Neural cell (in vitro differentiated cells): ENCODE data around the gene COL6A5. TPM values are rescaled to one million over a fixed set of nuclear protein-coding genes. Genes with fewer than 3 reads are reported as not detected.

Experiments used
- H2AFZ ChIP-seq: fragments of 200-600, 300-800 bp; sonication (generic), shearing (Covaris generic); 2 replicates; pipeline ENCODE4 v1.6.0; 2014; ENCODE audit warnings: low read depth, mild to moderate bottlenecking, antibody characterized with exemption, low read length, moderate library complexity
- H3F3A ChIP-seq: fragments of 200-600 bp; shearing (Covaris generic); 2 replicates; pipeline ENCODE4 v1.6.1; 2016; ENCODE audit warnings: mild to moderate bottlenecking, moderate library complexity, mixed read lengths, antibody characterized with exemption, low read length; ENCODE audit not compliant: insufficient read depth, poor library complexity, severe bottlenecking
- H3K27ac ChIP-seq: fragments of 200-600, 300-800 bp; sonication (generic), shearing (Covaris generic); 2 replicates; pipeline ENCODE4 v1.5.1; 2014; ENCODE audit warnings: mild to moderate bottlenecking, low read length, moderate library complexity
- H3K27me3 ChIP-seq: fragments of 300-800, 200-600 bp; sonication (generic), shearing (Covaris generic); 2 replicates; pipeline ENCODE4 v1.6.0; 2014; ENCODE audit warnings: mild to moderate bottlenecking, low read depth, low read length, moderate library complexity; ENCODE audit not compliant: insufficient read depth
- H3K36me3 ChIP-seq: fragments of 300-800, 200-600 bp; sonication (generic), shearing (Covaris generic); 2 replicates; pipeline ENCODE4 v1.5.1; 2014; ENCODE audit warnings: mild to moderate bottlenecking, antibody characterized with exemption, low read length, moderate library complexity; ENCODE audit not compliant: insufficient read depth
- H3K4me2 ChIP-seq: fragments of 300-800, 200-600 bp; sonication (generic), shearing (Covaris generic); 2 replicates; pipeline ENCODE4 v1.6.0; 2014; ENCODE audit warnings: mild to moderate bottlenecking, low read length
- H3K4me3 ChIP-seq: fragments of 300-800, 200-600 bp; sonication (generic), shearing (Covaris generic); 2 replicates; pipeline ENCODE4 v1.5.1; 2014; ENCODE audit warnings: mild to moderate bottlenecking, low read length, moderate library complexity
- H3K79me2 ChIP-seq: fragments of 200-600 bp; shearing (Covaris generic); replicated peaks from 2 replicates; pipeline ENCODE4 v1.6.0; 2014; ENCODE audit warnings: mild to moderate bottlenecking, low read length, moderate library complexity; ENCODE audit not compliant: insufficient read depth
- H3K9ac ChIP-seq: fragments of 300-800, 200-600 bp; sonication (generic), shearing (Covaris generic); 2 replicates; pipeline ENCODE4 v1.6.1; 2016; ENCODE audit warnings: mild to moderate bottlenecking, low read length, mixed read lengths
- H3K9me2 ChIP-seq: fragments of 200-600 bp; shearing (Covaris generic); 2 replicates; pipeline ENCODE4 v1.6.1; 2016; ENCODE audit warnings: mild to moderate bottlenecking, low read length, mixed read lengths; ENCODE audit not compliant: insufficient read depth
- H3K9me3 ChIP-seq: fragments of 200-600, 300-800 bp; sonication (generic), shearing (Covaris generic); 2 replicates; pipeline ENCODE4 v1.6.1; 2016; ENCODE audit warnings: mild to moderate bottlenecking, mixed run types, low read length, moderate library complexity, mixed read lengths
- H4K20me1 ChIP-seq: fragments of 200-600 bp; shearing (Covaris generic); 2 replicates; pipeline ENCODE4 v1.6.1; 2016; ENCODE audit warnings: mild to moderate bottlenecking, mixed run types; ENCODE audit not compliant: insufficient read depth
- EP300 ChIP-seq: fragments of 450-650 bp; conservative IDR thresholded peaks from 2 replicates; pipeline ENCODE4 v1.6.1; 2014; ENCODE audit warnings: antibody characterized with exemption, mild to moderate bottlenecking, moderate library complexity; ENCODE audit not compliant: poor library complexity, severe bottlenecking
- EZH2 ChIP-seq: fragments of 200-600, 300-800 bp; shearing (Covaris generic), sonication (generic); IDR thresholded peaks from 2 replicates; pipeline ENCODE4 v1.6.1; 2014; ENCODE audit warnings: antibody characterized with exemption, low read length, borderline replicate concordance, mild to moderate bottlenecking; ENCODE audit not compliant: insufficient read depth, poor library complexity, severe bottlenecking
- MXI1 ChIP-seq: fragments of 450-650 bp; conservative IDR thresholded peaks from 2 replicates; pipeline ENCODE4 v1.6.1; 2014; ENCODE audit warnings: antibody characterized with exemption, mild to moderate bottlenecking; ENCODE audit not compliant: poor library complexity, severe bottlenecking
- POLR2AphosphoS5 ChIP-seq: IDR thresholded peaks from 2 replicates; pipeline ENCODE4 v1.6.1; 2012
- RAD21 ChIP-seq: fragments of 450-650 bp; conservative IDR thresholded peaks from 2 replicates; pipeline ENCODE4 v1.6.1; 2014; ENCODE audit warnings: antibody characterized with exemption, mild to moderate bottlenecking, moderate library complexity
- SMC3 ChIP-seq: fragments of 450-650 bp; conservative IDR thresholded peaks from 2 replicates; pipeline ENCODE4 v1.6.1; 2014; ENCODE audit warnings: antibody characterized with exemption, mild to moderate bottlenecking, moderate library complexity; ENCODE audit not compliant: poor library complexity
- TAF1 ChIP-seq: IDR thresholded peaks from 2 replicates; pipeline ENCODE4 v1.6.1; 2012; ENCODE audit warnings: low read depth
- polyA plus RNA-seq: library from polyadenylated mRNA; depleted of rRNA; stranded (reverse); fragments of >200 nt; gene quantifications from 2 replicates; pipeline ENCODE4 v1.2.3, GENCODE V29; 2014
- TF ChIP-seq, protein P1 (sequence below): fragments of 450-650 bp; IDR thresholded peaks from 2 replicates; pipeline ENCODE4 v1.5.1; 2014; ENCODE audit warnings: antibody characterized with exemption, mild to moderate bottlenecking, moderate library complexity; ENCODE audit not compliant: poor library complexity, severe bottlenecking
- TF ChIP-seq, protein P2 (sequence below): IDR thresholded peaks from 2 replicates; pipeline ENCODE4 v1.6.1; 2012; ENCODE audit warnings: borderline replicate concordance

Gene COL6A5
- polyA plus RNA-seq, 1 donor from 2014 or later, result not detected

DNA sequence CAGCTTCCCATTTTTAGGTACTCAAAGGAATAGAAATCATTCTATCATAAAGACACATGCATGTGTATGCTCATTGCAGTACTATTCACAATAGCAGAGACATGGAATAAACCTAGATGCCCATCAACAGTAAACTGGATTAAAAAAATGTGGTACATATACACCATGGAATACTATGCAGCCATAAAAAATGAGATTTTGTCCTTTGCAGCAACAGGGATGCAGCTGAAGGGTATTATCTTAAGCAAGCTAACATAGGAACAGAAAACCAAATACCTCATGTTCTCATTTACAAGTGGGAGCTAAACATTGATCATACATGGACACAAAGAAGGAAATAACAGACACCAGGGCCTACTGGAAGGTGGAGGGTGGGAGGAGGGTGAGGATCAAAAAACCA, 33.1 kb upstream of the COL6A5 start:
- H3K9me2 ChIP-seq, result no peaks in the 10 kb centered on the region
- H3K79me2 ChIP-seq, result no peaks in the 10 kb centered on the region
- no peaks in the 10 kb centered on the region for H3K9me3 ChIP-seq
- no peak overlapping the region for H3K27ac ChIP-seq
- no peak overlapping the region for H3K4me3 ChIP-seq
- H3K36me3 ChIP-seq, result no peaks in the 10 kb centered on the region
- no peaks in the 10 kb centered on the region for H3K27me3 ChIP-seq
- H3F3A ChIP-seq, result no peaks in the 10 kb centered on the region
- H4K20me1 ChIP-seq, result no peaks in the 10 kb centered on the region
- H3K4me2 ChIP-seq, result no peak overlapping the region
- H3K9ac ChIP-seq, result no peak overlapping the region
- no peak overlapping the region for H2AFZ ChIP-seq
- TF ChIP-seq MXI1 (no peak), RAD21 (no peak), SMC3 (no peak), EP300 (no peak), POLR2AphosphoS5 (no peak), EZH2 (no peak), TAF1 (no peak)
- TF ChIP-seq, protein P1, sequence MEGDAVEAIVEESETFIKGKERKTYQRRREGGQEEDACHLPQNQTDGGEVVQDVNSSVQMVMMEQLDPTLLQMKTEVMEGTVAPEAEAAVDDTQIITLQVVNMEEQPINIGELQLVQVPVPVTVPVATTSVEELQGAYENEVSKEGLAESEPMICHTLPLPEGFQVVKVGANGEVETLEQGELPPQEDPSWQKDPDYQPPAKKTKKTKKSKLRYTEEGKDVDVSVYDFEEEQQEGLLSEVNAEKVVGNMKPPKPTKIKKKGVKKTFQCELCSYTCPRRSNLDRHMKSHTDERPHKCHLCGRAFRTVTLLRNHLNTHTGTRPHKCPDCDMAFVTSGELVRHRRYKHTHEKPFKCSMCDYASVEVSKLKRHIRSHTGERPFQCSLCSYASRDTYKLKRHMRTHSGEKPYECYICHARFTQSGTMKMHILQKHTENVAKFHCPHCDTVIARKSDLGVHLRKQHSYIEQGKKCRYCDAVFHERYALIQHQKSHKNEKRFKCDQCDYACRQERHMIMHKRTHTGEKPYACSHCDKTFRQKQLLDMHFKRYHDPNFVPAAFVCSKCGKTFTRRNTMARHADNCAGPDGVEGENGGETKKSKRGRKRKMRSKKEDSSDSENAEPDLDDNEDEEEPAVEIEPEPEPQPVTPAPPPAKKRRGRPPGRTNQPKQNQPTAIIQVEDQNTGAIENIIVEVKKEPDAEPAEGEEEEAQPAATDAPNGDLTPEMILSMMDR, result no peak

DNA sequence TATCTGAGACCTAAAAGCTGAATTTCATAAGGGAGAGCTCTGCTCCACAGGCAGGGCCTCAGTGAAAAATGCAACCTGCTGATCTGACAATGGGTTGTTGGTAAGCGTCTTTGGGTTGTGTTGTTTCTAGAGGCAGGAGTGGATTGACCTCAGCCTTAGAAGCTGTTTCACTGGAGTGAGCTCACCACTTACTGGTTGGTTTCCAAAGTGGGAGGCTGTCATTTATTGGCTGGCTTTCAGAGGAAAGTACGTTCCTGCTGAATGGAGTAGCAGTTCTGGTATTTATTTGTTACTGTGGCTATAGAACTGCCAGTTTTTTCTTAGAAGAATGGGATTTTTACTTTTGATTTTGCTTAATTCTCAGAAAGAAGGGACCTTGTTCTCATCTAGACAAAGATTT, 29.3 kb upstream of the COL6A5 start:
- Histone ChIP-seq H3F3A (no peaks in the 10 kb centered on the region), H3K9me3 (peaks cover 1% of the 10 kb centered on the region), H3K36me3 (no peaks in the 10 kb centered on the region), H3K4me3 (no peak overlapping the region), H3K9me2 (no peaks in the 10 kb centered on the region), H3K27me3 (no peaks in the 10 kb centered on the region), H4K20me1 (no peaks in the 10 kb centered on the region), H3K9ac (no peak overlapping the region), H3K4me2 (no peak overlapping the region), H2AFZ (no peak overlapping the region), H3K79me2 (no peaks in the 10 kb centered on the region), H3K27ac (no peak overlapping the region)
- TF ChIP-seq EP300, result no peak
- TF ChIP-seq RAD21, result no peak
- no peak for TF ChIP-seq TAF1
- TF ChIP-seq, protein P2, sequence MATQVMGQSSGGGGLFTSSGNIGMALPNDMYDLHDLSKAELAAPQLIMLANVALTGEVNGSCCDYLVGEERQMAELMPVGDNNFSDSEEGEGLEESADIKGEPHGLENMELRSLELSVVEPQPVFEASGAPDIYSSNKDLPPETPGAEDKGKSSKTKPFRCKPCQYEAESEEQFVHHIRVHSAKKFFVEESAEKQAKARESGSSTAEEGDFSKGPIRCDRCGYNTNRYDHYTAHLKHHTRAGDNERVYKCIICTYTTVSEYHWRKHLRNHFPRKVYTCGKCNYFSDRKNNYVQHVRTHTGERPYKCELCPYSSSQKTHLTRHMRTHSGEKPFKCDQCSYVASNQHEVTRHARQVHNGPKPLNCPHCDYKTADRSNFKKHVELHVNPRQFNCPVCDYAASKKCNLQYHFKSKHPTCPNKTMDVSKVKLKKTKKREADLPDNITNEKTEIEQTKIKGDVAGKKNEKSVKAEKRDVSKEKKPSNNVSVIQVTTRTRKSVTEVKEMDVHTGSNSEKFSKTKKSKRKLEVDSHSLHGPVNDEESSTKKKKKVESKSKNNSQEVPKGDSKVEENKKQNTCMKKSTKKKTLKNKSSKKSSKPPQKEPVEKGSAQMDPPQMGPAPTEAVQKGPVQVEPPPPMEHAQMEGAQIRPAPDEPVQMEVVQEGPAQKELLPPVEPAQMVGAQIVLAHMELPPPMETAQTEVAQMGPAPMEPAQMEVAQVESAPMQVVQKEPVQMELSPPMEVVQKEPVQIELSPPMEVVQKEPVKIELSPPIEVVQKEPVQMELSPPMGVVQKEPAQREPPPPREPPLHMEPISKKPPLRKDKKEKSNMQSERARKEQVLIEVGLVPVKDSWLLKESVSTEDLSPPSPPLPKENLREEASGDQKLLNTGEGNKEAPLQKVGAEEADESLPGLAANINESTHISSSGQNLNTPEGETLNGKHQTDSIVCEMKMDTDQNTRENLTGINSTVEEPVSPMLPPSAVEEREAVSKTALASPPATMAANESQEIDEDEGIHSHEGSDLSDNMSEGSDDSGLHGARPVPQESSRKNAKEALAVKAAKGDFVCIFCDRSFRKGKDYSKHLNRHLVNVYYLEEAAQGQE, result no peak
- no peak for TF ChIP-seq POLR2AphosphoS5
- TF ChIP-seq SMC3, result no peak
- no peak for TF ChIP-seq MXI1
- TF ChIP-seq, protein P1, result no peak
- TF ChIP-seq EZH2, result no peak
